Chondrocyte (in vitro differentiated cells): ENCODE data around the gene SMARCD3. TPM values are rescaled to one million over a fixed set of nuclear protein-coding genes. Genes with fewer than 3 reads are reported as not detected.

Source experiments
- DNase-seq: peaks from one replicate; pipeline ENCODE4 v3.0.0; 2021; ENCODE audit warnings: mixed read lengths, low spot score
- H3K27ac Mint-ChIP-seq: one replicate; pipeline ENCODE4 v1.8.0; 2021; ENCODE audit warnings: mild to moderate bottlenecking, moderate library complexity, mixed read lengths; ENCODE audit not compliant: unreplicated experiment
- H3K27me3 Mint-ChIP-seq: 2 replicates; pipeline ENCODE4 v1.8.0; 2021; ENCODE audit warnings: low read depth, mixed read lengths
- H3K36me3 Mint-ChIP-seq: 2 replicates; pipeline ENCODE4 v1.8.0; 2021; ENCODE audit warnings: low read depth, mixed read lengths
- H3K4me1 Mint-ChIP-seq: 2 replicates; pipeline ENCODE4 v1.8.0; 2021; ENCODE audit warnings: low read depth, mild to moderate bottlenecking, mixed read lengths
- H3K4me3 Mint-ChIP-seq: one replicate; pipeline ENCODE4 v1.8.0; 2021; ENCODE audit warnings: mild to moderate bottlenecking, moderate library complexity, mixed read lengths; ENCODE audit not compliant: unreplicated experiment
- H3K9me3 Mint-ChIP-seq: 2 replicates; pipeline ENCODE4 v1.8.0; 2021; ENCODE audit warnings: low read depth, mixed read lengths
- total RNA-seq: library from RNA; stranded (reverse); gene quantifications from 3 replicates; pipeline ENCODE4 v1.2.1, GENCODE V29; 2021
- TF ChIP-seq, protein P1 (sequence below): fragments of 200-600 bp; sonication (generic); IDR thresholded peaks from 2 replicates; pipeline ENCODE4 v1.5.0; 2021; ENCODE audit warnings: antibody characterized with exemption, mild to moderate bottlenecking, moderate library complexity

SMARCD3 gene
- total RNA-seq, 1 donor from 2014 or later: 120 TPM

DNA sequence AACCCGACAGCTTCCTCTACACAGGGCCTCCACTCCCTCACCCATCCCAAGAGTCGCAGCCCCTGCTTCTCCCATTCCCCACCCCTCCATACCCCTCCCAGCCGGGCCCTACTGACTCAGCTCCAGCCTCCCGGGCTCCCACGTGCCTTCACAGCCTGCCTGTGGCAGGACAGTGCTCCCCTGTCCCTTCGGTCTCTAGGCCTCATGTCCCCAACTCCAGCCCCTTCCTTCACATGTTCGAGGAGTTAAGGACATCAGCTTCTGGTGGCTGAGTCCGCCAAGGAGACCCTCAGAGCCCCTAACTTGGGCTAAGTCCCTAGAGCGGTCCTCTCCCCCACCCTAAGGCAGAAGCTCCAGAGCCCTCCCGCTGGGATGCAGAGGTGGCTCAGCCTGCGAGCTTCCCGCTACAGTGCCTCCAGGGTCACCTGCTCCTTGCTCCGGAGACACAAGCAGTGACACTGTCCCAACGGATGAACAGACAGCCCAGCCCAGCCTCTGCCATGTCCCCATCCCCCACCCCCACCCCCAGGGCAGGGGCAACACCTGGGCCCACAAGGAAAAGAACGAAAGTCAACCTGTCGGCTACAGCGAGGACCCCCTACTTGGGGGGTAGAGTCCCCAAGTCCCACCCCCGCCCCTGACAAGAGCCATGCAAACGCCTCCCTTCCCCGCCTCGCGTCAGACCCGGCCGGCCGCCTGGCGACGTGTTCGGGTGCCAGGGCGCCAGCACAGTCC is 716 bp downstream of the SMARCD3 start:
- Mint-ChIP-seq H3K27me3 (no peaks in the 10 kb centered on the region), H3K4me3 (peak overlapping the region; percentile 99)

DNA sequence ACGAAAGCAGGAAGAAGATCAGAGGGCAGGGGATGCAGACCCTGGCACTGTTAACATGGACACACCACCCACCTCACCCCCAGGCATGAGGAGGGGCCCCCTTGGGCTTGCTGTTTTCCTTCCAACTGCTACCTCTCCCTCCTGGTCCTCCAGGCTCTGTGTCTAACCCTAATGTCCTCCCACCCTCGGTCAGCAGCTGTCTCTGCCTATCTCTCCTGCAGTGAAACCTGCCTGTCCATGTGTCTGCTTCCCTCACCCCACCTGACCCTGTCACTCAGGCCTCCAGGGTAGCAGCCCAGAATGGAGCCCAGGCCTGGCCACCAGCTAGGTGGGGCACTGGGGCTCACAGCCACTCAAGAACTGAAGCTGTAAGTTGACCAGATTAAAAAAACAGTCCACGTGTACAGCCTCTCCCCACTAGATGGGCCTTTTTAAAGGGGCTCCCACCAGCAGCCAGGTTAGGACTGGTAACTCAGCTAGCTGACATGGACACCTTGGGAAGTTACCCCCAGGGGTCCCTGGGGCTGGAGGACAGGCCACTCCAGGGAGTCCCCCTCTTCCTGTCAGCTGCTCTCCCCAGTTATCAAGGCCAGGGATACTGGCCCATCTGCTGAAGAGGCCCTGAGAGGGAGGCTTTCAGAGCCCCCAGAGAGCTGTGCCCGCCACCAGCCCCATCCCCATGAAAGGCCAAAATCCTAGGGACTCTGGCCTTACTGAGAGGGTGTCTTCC is 1.5 kb downstream of the SMARCD3 start:
- H3K27me3 Mint-ChIP-seq: no peaks in the 10 kb centered on the region
- peaks cover 4% of the 10 kb centered on the region for H3K36me3 Mint-ChIP-seq
- H3K9me3 Mint-ChIP-seq: no peaks in the 10 kb centered on the region
- TF ChIP-seq, protein P1, sequence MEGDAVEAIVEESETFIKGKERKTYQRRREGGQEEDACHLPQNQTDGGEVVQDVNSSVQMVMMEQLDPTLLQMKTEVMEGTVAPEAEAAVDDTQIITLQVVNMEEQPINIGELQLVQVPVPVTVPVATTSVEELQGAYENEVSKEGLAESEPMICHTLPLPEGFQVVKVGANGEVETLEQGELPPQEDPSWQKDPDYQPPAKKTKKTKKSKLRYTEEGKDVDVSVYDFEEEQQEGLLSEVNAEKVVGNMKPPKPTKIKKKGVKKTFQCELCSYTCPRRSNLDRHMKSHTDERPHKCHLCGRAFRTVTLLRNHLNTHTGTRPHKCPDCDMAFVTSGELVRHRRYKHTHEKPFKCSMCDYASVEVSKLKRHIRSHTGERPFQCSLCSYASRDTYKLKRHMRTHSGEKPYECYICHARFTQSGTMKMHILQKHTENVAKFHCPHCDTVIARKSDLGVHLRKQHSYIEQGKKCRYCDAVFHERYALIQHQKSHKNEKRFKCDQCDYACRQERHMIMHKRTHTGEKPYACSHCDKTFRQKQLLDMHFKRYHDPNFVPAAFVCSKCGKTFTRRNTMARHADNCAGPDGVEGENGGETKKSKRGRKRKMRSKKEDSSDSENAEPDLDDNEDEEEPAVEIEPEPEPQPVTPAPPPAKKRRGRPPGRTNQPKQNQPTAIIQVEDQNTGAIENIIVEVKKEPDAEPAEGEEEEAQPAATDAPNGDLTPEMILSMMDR: no peak
- H3K4me1 Mint-ChIP-seq: peaks cover 64% of the 10 kb centered on the region
- no peak for DNase-seq
- peak overlapping the region; percentile 100 for H3K27ac Mint-ChIP-seq
- peak overlapping the region; percentile 99 for H3K4me3 Mint-ChIP-seq

More for the DNA sequence above, 716 bp downstream of the SMARCD3 start:
- DNase-seq: no peak
- H3K9me3 Mint-ChIP-seq: no peaks in the 10 kb centered on the region
- TF ChIP-seq, protein P1: peak; percentile 17
- peaks cover 71% of the 10 kb centered on the region for H3K4me1 Mint-ChIP-seq
- peak overlapping the region; percentile 100 for H3K27ac Mint-ChIP-seq
- peaks cover 3% of the 10 kb centered on the region for H3K36me3 Mint-ChIP-seq

DNA sequence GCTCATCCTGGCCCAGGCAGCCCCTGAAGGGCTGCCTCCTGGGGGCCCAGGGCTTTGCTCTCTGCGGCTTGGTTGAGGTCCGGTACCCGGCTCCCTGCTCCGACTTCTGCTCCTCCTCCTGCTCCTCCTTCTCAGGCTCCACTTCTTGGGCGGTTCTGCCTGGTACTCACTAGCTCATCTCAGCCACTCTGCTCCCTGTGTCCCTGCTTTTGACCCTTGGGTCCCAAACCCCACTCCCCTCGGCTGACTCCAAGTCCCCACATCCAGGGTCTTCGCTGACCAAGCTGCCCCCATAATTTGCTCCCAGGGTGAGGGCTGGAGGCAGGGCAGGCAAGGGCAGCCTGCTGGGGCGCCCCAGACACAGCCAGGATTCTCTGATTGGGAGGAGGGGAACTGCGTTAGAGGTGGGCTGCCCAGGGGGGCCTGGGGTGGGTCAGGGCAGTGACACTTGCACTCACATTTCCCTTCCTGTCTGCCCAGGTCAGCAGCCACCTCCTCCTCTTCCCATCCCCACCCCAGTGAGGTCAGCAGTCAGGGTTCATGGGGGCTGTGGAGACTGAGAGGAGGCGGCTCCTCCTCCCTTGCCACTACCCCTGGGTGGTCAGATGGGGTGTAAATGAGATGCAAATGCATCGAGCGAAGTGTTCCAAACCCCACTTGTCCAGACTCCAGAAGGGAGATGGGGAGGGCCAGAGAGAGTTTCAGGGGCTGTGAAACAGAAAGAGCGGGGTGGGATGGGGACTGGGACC is 2.2 kb downstream of the SMARCD3 start:
- TF ChIP-seq, protein P1: no peak
- DNase-seq: no peak
- H3K4me1 Mint-ChIP-seq: peaks cover 63% of the 10 kb centered on the region
- H3K36me3 Mint-ChIP-seq: peaks cover 9% of the 10 kb centered on the region
- H3K9me3 Mint-ChIP-seq: no peaks in the 10 kb centered on the region
- peak overlapping the region; percentile 100 for H3K27ac Mint-ChIP-seq
- no peaks in the 10 kb centered on the region for H3K27me3 Mint-ChIP-seq
- H3K4me3 Mint-ChIP-seq: peak overlapping the region; percentile 99

DNA sequence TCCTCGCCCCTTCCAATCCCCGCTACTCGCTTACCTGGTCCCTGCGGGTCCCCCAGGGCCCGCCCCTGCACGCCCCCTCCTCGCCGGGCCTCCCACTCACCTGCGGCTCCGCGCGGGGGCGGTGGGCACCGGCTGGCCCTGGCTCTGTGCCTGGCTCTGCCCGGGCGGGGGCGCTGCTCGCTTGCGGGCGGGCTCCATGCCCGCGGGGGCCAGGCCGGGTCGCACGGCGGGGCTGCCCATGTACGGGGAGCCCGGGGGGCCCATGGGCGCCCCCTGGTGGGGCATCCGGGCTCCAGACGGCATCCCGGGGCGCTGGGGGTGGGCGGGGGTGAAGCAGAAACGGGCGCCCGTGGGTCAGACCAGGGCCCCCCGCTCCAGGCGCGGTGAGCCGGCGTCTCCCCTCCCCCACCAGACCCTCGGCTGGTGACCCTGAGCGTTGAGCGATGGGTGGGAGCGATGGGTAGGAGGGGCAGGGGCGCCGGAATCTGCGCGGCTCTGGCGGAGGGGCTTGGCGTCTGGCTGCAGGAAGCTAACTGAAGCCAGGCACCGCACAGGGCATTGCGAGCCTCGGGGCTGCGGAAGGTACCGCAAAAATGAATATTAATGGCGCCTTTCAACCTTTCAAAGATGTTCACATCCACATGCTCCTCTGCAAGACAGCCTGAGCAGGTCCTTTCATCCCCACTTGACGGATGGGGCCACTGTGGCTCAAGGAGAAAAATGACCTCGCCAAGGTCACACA is 3.0 kb downstream of the SMARCD3 start:
- peak overlapping the region; percentile 100 for H3K27ac Mint-ChIP-seq
- H3K27me3 Mint-ChIP-seq: no peaks in the 10 kb centered on the region
- TF ChIP-seq, protein P1: peak; percentile 84
- H3K36me3 Mint-ChIP-seq: peaks cover 10% of the 10 kb centered on the region
- no peak for DNase-seq
- peak overlapping the region; percentile 99 for H3K4me3 Mint-ChIP-seq
- peaks cover 55% of the 10 kb centered on the region for H3K4me1 Mint-ChIP-seq
- H3K9me3 Mint-ChIP-seq: no peaks in the 10 kb centered on the region
